ENCODE measurements around the gene DHODH.
"Not testable (repeated sequence)": the region's sequence is repeated elsewhere in the genome, so short reads cannot be mapped to it uniquely, and the experiment has no call there.

Gene DHODH

DNA sequence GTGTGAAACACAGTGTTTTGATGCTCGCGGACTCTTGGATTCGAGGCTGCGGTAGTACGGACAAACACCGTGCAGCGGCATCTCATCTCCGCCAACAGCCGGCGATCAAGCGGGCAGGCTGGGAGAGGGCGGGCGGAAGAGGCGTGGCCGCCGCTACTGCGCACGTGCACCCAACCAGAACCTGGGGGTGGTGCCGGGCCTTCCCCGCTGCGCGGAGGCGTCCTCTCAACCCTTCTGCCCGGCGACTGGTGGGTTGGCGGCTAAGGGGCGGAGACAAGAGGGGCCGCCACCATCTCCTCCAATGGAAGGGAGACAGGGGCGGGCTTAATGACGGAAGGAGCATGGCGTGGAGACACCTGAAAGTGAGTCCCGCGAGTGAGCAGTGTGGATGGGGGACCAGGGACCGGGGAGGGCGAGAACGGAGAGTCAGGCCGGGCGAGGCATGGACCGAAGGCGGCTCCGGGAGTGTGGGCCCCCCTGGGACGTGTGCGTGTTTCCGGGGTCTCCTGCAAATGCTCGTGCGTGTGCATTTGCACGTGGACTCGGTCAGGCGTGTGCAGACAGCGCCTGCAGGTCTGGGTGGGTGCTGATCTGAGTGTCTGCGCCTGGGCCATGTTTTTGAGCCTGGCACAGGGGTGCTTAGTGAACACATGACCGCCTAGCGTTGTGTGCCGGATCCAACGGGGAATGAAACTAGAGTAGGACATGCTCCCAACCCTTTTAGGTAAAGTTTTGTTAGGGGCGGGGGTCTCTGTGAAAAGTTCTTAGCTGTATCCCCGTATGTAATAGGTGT lies at the start of gene DHODH:
Gene DHODH, plus strand, starts transcription at position 321 of the 793 bp plus-strand sequence. Its CDS starts 21 bp downstream, at position 342.
- DNase-seq, result peak; percentile 99

DNA sequence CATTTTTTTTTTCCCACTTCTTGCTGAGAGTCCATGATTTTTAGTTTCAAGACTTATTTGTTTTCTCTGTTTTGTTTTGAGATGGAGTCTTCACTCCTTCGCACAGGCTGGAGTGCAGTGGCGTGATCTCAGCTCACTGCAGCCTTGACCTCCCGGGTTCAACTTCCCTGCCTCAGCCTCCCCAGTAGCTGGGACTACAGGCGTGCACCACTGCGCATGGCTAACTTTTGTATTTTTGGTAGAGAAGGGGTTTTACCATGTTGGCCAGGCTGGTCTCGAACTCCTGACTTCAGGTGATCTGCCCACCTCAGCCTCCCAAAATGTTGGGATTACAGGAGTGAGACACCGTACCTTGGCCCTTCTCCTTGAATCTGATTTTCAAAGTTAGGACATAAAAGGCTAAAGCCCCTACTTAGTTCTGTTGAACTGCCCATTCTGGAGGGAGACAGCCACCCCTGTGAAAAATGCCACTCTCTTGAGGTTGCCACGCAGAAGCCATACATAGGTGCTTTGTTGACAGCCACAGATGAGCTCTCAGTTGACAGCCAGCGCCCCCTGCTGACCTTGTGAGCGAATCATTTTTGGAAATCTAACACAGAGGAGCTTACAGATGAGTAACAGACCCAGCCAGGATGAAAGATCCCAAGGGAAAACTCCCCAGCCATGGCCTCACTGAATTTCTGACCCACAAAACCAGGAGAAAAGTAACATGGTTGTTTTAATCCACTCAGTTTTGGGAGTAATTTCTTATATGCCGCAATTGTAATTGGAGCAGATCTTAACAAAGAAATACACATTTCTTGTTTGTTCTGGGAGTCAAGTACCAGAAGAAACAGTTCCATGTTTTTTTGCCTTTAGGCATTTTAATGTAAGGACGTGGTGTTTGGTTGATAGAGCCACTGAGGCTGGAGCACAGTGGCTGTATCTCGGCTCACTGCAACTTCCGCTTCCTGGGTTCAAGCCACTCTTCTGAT lies 47.2 kb upstream of the DHODH start:
- DNase-seq, result peak; percentile 90

DNA sequence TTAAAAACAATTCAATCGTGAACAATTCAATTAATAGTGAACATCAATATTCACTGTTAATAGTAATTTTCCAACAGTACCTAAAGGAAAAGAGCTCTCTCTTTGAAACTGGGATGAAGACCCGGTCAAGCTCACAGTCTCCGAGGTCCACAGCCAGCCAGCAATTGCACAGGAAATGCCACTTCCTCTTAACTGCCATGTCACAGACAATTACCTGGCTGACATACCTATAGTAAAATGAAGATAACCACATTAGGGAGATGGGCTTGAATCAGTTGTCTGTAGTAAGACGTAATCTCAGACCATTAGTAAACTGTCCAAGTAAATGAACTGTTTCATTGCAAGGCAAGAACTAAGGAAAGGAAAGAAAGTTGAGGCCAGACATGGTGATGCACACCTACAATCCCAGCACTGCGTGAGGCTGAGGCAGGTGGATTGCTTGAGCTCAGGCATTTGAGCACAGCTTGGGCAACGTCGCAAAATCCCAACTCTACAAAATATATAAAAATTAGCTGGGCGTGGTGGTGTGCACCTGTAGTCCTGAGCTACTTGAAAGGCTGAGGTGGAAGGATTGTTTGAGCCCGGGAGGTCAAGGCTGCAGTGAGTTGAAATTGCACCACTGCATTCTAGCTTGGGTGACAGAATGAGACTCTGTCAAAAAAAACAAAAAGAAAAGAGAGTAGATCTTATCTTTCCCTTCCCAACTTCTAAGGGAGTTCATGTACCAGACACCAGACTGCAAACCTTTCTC lies 45.2 kb upstream of the DHODH start:
- DNase-seq, result no peak

DNA sequence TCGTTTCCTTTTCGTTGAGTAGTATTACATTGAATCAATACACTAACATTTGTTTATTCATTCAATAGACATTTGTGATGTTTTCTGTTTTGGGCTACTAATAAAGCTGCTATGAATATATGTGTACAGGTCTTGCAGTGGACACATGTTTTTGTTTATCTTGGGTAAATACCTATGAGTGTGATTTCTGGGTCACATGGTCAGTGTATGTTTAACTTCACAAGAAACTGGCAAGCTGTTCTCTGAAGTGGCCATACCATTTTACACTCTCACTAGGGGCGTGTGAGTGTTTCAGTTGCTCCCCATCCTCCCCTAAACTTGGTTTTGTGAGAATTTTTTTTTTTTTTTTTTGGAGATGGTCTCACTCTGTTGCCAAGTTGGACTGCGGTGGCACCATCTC lies 43.3 kb upstream of the DHODH start:
- DNase-seq, result no peak

DNA sequence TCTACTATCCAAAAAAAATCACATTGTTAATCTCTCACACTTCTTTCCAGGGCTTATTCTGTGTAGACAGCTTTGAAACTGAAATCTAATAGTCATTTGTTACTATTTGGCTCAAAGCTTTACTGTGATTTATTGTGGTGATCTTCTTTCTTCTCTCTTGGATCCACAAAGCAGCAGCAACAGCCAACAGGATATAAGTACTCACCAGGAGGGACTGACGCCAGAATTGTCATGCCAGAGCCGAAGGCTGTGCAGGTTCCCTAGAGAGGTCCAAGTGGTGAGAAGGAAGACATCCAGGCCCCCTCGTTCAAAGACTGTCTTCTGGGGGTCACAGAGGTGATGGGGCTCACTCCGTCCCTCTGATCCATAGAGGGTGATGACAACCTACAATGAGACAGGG lies 41.6 kb upstream of the DHODH start:
- no peak for DNase-seq

DNA sequence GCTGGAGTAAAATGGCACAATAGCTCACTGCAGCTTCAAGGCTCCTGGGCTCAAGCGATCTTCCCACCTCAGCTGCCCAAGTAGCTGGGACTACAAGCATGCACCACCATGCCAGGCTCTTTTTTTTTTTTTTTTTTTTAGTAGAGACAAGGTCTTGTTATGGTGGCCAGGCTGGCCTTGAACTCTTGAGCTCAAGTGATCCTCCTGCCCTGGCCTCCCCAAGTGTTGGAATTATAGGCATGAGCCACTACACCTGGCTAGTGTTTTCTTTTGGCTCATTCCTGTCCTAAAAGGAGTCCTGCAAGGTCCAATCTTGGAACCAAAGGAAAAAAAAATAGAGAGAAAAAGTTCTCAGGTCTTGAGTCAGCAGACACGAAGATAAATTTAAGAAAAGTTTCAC lies 39.2 kb upstream of the DHODH start:
- DNase-seq, result no peak

DNA sequence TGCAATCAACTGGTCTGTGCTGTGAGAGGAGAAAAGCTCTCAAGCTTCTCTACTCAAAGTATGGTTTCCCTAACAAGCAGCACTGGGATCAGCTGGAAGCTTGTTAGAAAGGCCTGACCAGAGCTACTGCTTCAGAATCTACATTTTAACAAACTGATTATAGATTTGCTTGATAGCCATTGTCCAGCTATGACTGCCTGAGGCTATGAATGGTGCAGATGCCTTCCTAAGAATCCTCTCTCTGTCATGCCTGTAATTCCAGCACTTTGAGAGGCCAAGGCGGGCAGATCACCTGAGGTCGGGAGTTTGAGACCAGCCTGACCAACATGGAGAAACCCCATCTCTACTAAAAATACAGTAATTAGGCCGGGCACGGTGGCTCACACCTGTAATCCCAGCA lies 37.0 kb upstream of the DHODH start:
- DNase-seq, result no peak

DNA sequence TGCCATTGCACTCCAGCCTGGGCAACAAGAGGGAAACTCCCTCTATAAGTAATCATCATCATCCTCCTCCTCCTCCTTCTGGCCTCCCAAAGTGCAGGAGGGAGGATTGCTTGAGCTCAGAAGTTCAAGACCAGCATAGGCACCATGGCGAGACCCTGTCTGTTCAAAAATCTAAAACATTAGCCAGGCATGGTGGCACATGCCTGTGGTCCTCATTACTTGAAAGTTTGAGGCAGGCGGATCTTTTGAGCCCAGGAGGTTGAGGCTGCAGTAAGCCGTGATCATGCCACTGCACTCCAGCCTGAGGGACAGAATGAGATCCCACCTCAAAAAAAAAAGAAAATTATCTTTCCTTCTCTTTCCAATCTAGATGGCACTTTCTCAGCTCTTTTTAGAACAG lies 36.2 kb upstream of the DHODH start:
- DNase-seq, result no peak

DNA sequence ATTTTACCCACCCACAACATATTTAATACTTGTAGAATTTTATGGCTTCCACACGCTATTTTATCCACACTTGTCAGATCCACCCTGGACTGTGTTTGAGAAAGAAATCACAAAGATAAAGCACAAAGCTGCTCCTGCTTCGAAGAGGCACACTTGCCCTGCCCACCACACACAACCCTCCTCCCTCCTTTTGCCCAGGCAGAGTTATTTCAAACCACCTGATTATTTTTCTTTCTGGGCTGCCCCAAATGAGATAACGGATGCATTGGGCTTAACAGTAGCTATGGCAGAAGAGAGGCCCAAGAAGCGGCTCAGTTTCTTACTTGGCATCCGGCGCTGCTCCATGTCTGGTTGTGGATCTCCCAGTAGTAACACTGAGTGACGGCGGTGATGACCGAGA lies 35.5 kb upstream of the DHODH start:
- DNase-seq, result peak; percentile 63

DNA sequence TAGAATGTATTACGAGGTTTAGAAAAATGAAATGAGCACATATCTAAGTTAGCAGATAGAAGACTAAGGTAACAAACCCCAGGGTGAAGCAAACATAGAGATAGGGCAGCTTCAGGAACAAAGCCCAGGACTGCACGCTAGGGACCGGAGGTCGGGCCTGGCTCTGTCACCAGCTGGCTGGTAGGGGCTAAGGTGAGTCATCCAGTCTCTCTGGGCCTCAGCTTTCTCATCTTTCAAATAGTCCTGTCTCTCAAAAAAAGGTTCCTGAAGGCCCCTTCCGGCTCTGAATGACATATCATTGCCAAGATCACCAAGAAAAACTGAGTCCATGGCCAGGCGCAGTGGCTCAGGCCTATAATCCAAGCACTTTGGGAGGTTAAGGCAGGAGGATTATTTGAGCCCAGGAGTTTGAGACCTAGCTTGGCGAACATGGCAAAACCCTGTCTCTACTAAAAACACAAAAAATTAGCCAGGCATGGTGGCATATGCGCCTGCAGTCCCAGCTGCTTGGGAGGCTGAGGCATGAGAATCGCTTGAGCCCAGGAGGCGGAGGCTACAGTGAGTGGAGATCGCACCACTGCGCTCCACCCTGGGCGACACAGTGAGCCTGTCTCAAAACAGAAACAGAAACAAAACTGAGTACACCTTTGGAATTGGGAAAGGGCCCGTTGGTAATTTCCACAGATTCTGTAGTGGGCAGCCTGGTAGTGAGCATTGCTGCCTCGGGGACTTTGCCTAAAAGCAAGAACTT lies 34.3 kb upstream of the DHODH start:
- DNase-seq, result no peak

DNA sequence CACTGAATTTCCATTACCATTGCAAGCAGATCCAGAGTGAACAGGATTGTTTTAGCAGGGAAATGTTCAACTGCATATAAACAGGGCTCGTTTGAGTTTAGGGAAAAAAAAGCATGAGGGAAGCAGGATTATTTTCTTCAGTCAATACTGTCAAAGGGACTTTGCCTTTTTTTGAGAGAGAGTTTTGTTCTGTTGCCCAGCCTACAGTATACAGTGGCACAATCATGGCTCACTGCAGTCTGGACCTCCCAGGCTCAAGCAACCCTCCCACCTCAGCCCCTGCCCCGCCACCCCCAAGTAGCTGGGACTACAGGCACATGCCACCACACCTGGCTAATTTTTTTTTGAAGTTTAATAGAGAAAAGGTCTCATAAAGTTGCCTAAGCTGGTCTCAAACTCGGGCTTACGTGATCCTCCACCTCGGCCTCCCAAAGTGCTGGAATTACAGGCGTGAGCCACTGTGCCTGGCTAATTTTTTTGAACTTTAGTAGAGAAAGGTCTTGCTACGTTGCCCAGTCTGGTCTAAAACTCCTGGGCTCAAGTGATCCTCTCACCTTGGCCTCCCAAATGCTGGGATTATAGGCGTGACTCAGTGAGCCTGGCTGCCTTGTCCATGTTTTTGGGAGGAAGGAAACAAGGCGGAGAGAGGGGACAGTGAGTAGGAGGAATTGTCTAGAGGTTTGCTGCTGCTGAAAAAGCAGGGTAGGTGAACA lies 23.1 kb upstream of the DHODH start:
- DNase-seq, result no peak

DNA sequence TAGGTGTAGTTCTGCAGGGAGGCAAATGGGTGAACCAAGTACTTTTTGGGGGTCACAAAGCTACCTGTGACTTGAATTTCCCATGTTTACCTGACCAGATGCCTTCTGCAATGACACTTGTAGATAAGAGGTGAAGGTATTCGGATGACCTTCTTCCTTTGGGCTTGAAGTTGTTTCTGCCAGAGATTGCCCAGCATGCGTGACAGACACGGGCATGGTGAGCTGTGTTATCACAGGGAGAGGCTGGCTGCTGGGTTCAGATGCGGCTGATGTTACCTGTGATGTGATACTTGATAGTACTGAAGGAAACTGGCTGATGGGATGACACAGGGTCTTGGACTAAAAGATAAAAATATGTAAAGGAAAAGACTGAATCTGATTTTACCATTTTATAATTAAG lies 22.4 kb upstream of the DHODH start:
- DNase-seq, result no peak

DNA sequence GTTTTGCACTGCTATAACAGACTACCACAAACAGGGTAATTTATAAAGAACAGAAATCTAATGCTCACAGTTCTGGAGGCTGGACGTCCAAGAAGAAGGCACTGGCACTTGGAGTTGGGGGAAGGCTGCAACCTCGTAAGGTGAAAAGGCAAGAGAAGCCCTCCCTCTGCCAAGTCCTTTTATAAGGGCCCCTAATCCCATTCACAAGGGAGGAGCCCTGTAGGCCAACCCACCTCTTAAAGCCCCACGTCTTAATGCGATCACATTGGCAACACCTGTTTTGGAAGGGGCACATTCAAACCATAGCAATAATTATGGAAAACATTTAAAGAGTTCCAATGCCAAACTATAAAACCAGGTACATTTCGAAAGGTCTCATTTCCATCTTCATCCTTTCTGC lies 13.5 kb upstream of the DHODH start:
- DNase-seq, result no peak

DNA sequence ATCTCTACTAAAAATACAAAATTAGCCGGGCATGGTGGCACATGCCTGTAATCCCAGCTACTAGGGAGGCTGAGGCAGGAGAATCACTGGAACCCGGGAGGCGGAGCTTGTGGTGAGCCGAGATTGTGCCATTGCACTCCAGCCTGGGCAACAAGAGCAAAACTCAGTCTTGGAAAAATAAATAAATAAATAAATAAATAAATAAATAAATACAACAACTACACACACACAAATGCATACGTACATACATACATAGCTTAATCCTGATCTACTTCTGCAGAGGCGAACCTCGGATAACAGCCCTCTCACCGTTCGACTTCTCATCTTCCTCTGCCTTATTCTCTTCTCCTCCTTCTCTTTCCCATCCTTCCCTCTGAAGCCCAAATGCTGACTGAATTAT lies 11.0 kb upstream of the DHODH start:
- not testable (repeated sequence) for DNase-seq

DNA sequence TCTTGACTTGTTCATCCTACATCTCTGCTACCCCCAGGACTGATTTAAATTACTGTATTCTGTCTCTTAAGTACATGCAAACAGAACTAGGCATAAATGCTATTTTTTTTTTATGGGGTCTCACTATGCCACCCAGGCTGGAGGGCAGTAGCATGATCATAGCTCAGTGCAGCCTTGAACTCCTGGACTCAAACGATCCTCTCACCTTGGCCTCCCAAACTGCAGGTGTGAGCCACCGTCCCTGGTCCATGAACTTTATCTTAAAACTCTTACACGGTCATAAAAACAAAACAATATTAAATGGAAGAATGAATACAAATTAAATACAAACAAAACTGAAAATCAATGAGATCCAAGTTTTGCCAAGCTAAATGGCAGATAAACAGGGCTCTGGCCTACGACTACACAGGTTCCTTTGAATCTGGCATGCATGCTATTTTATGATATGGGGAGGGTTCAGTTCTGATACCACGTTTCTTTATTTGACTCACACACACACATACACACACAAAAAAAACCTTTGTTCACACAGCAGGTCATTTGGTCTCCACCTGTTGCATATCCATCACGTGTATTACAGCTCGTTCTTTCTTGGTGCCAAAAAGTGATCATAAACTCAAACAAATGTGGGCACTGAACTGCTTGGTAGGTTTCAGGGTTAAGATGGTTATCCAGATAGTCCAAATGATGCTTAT lies 7.2 kb upstream of the DHODH start:
- DNase-seq, result no peak

DNA sequence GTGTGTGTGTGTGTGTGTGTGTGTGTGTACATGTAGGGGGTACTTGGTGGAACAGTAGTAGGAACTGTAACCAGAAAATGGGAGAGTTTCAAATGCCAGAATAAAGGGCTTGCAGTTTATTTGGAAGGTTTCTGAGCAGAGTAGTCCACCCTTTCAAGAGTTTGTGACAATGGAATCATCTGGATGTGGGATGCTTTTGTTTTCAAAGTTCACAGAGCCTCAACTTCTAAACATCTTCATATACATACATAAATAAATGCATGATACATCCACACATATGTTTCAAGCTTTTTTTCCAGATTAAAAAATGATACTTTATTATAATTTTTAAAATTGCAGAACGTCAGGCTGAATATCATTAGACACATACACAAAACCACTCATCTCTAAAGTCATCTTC lies 5.9 kb upstream of the DHODH start:
- DNase-seq, result no peak

DNA sequence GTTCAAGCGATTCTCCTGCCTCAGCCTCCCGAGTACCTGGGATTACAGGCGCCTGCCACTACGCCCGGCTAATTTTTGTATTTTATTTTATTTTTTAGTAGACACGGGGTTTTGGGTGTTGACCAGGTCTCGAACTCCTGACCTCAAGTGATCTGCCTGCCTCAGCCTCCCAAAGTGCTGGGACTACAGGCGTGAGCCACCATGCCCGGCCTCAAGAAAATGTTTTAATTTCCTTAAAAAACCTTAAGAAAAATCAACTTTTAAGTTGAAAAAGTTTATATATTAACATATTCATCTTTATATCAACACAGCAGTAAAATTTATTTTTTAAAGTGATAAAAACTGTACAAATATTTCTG lies 500 bp upstream of the DHODH start:
- not testable (repeated sequence) for DNase-seq

DNA sequence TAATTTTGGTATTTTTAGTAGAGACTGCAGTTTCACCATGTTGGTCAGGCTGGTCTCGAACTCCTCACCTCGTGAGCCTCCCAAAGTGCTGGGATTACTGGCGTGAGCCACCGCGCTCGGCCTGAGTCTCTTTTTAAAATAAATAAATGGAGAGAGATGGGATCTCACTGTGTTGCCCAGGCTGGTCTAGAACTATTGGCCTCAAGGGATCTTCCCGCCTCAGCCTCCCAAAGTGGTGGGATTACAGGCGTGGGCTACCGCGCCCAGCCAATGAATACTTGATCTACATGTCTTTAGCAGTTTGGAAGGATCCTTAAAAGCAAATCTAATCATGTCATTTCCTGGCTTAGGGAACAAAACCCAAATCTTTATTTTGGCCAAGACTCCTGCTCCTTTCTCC lies 1.2 kb downstream of the DHODH start:
- no peak for DNase-seq

DNA sequence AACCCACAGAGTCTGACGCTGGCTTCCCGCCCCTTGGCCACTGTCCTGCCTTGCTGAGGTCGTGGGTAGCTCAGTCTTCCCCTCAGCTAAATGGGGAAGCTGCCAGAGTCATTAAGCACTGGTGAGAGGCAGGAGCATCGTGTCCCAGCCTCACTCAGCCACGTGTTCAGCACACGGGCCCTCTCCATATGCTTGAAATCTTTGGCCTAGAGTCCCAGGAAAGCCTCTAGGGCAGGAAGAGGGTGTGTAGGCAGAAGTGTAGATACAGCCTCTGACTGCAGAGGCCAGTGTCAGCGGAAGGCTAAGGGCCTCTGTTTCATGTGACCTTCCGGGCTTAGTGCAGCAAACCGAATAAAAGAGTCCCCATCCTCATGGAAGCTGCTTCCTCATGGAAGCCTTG lies 4.1 kb downstream of the DHODH start:
- DNase-seq, result peak; percentile 15

DNA sequence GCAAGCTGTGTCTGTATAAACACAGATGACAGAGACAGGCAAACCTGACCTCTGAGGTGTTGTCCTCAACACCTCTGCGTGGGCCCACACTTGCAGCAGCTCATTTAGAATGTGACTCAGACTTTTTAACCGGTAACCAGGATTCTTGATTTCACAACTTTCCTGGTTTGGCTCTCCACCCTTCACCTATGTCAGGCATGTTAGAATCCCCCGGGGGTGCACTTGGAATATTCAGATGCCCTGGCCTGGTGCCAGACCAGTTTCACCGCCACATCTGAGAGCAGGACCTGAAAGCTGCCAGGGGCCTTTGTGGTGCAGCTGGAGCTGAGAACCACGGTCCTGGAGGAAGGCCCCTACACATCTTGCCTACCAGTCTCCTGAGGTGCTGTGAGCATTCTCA lies 4.8 kb downstream of the DHODH start:
- peak; percentile 26 for DNase-seq

DNA sequence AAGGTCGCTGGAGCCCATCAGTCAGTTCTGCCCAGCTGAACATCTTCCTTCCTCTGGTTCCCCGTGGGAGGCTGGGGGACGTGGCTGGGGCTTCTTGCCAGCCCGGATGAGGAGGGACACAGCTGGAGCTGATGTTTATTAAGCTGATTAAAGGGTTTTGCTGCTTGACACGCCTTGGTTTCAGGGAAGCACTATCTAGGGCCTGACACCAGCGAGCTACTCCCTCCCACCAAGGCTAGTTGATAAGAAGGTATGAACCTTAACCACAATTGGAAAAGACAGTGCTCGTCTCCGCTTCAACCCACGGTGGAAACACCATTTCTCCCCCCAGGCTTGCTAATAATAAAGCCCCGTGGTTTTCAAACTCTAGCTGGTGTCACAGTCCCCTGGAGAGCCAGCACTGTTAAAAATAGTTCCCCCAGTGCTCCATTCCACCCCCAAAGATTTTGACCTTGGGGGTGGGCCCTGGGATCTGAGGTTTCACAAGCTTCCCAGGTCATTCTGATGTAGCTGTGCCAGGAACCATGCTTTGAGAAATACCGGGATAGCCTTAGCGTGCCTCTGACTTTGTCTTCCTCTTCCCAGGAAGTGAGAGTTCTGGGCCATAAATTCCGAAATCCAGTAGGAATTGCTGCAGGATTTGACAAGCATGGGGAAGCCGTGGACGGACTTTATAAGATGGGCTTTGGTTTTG lies 5.5 kb downstream of the DHODH start:
- DNase-seq, result peak; percentile 96
